ENCODE results near the gene CHRM1. TPM values are rescaled to one million over a fixed set of nuclear protein-coding genes. Genes with fewer than 3 reads are reported as not detected.
A peak's percentile ranks its signal among the peaks of the same experiment; 100 is the strongest.

CHRM1 gene
- total RNA-seq, 1 experiment from 2014 or later = 0.10 TPM

GRCh38 chr11:62921573-62922188 lies 518 bp upstream of the CHRM1 start:
- POLR2A ChIA-PET = interaction anchor here (0.6 kb wide), 1 partner anchor 447 kb away, joined by 3 read pairs; no protein-coding TSS in a partner anchor
- Histone ChIP-seq H3K4me1 (ENCODE audit: control insufficient read depth in 1 of 2, insufficient read depth in 2 of 2, low read length in 2 of 2) (peaks cover 7 to 17% of the 10 kb centered on the region in 2 experiments), H3K36me3 (ENCODE audit: control insufficient read depth in 1 of 2, insufficient read depth in 2 of 2, low read length in 2 of 2) (no peaks in the 10 kb centered on the region), H3K4me2 (ENCODE audit: low read length) (peak overlapping the region; percentile 73), H3K9ac (ENCODE audit: low read length) (0 out of 2 replicates have a peak overlapping the region, but pooled peaks have one; percentile 14), H3K9me3 (ENCODE audit: control insufficient read depth in 1 of 2, insufficient read depth in 1 of 2, low read depth in 1 of 2, low read length in 2 of 2) (no peaks in the 10 kb centered on the region), H3K4me3 (replicated peaks in 1 of 2; ENCODE audit: low read depth in 1 of 2, low read length in 2 of 2) (peak overlapping the region; percentile 13 to 32), H4K20me1 (ENCODE audit: insufficient read depth) (no peaks in the 10 kb centered on the region), H2AFZ (ENCODE audit: low read depth, low read length, poor library complexity, severe bottlenecking) (peak overlapping the region; percentile 54), H3K27ac (ENCODE audit: low read depth, low read length) (no peak overlapping the region), H3K27me3 (ENCODE audit: insufficient read depth, low read length) (no peaks in the 10 kb centered on the region; the same call in 1 of the 2 replicates), H3K9me2 (ENCODE audit: insufficient read depth) (no peaks in the 10 kb centered on the region), H3K79me2 (ENCODE audit: insufficient read depth, low read length) (no peaks in the 10 kb centered on the region)
- CTCF ChIA-PET = interaction anchor here (1.1 to 2.3 kb wide), 4 partner anchors 12 to 99 kb away, joined by 3 to 8 read pairs (median 6); no protein-coding TSS in a partner anchor
- no peak for DNase-seq (ENCODE audit: low read depth, low spot score)
- peak; percentile 68 for ATAC-seq
- BruUV-seq (replicated peaks) = no TSS peak
- RAD21 ChIA-PET (ENCODE audit: low non-redundant PET in 1 of 2, low total read pairs in 2 of 2, uncharacterized antibody in 2 of 2, unreplicated experiment in 2 of 2) = interaction anchor here (0.7 kb wide), 2 partner anchors 102 kb away, joined by 3 read pairs; no protein-coding TSS in a partner anchor
- intact Hi-C loops (cut with micrococcal nuclease) = no loop called here
- TF ChIP-seq EZH2phosphoT487 (IDR thresholded peaks at IDR 0.05; ENCODE audit: borderline replicate concordance) (no peak), YY1 (IDR thresholded peaks at IDR 0.05; ENCODE audit: extremely low read depth, insufficient replicate concordance, low read depth, low read length) (no peak), RAD21 (IDR thresholded peaks at IDR 0.05; ENCODE audit: low read depth) (no peak), MAX (IDR thresholded peaks at IDR 0.05) (no peak), ATF3 (IDR thresholded peaks at IDR 0.05) (no peak), ZNF274 (IDR thresholded peaks at IDR 0.05; ENCODE audit: low read depth, low read length) (no peak)
